ENCODE measurements around the gene RAB3GAP2.
"Not testable (repeated sequence)": the region's sequence is repeated elsewhere in the genome, so short reads cannot be mapped to it uniquely, and the experiment has no call there.

The RAB3GAP2 gene

GRCh38 chr1:220260228-220260627 is 12.0 kb downstream of the RAB3GAP2 start:
- H3K4me3 Mint-ChIP-seq, H3K27ac Mint-ChIP-seq, H3K27me3 Mint-ChIP-seq: not testable (repeated sequence)
- Mint-ChIP-seq H3K9me3 (peaks cover 11% of the 10 kb centered on the region), H3K36me3 (peaks cover 48% of the 10 kb centered on the region), H3K4me1 (peaks cover 59% of the 10 kb centered on the region)

- H3K4me3 Mint-ChIP-seq, H3K27me3 Mint-ChIP-seq, H3K27ac Mint-ChIP-seq: not testable (repeated sequence)
- Mint-ChIP-seq H3K36me3 (peaks cover 49% of the 10 kb centered on the region), H3K9me3 (peaks cover 11% of the 10 kb centered on the region), H3K4me1 (peaks cover 58% of the 10 kb centered on the region)
Observed at GRCh38 chr1:220259756-220260155, 12.5 kb downstream of the RAB3GAP2 start.

GRCh38 chr1:220256194-220256593 is 16.1 kb downstream of the RAB3GAP2 start:
- not testable (repeated sequence) for H3K27ac Mint-ChIP-seq, H3K4me3 Mint-ChIP-seq, H3K27me3 Mint-ChIP-seq, H3K9me3 Mint-ChIP-seq
- peaks cover 49% of the 10 kb centered on the region for H3K4me1 Mint-ChIP-seq
- H3K36me3 Mint-ChIP-seq, result peaks cover 55% of the 10 kb centered on the region

GRCh38 chr1:220255204-220255603 is 17.0 kb downstream of the RAB3GAP2 start:
- Mint-ChIP-seq H3K4me1 (peaks cover 45% of the 10 kb centered on the region), H3K27ac (peak overlapping the region; percentile 1), H3K9me3 (no peaks in the 10 kb centered on the region), H3K4me3 (no peak overlapping the region), H3K36me3 (peaks cover 57% of the 10 kb centered on the region), H3K27me3 (no peaks in the 10 kb centered on the region)

- Mint-ChIP-seq H3K36me3 (peaks cover 63% of the 10 kb centered on the region), H3K4me1 (peaks cover 29% of the 10 kb centered on the region)
- not testable (repeated sequence) for H3K27me3 Mint-ChIP-seq, H3K9me3 Mint-ChIP-seq, H3K4me3 Mint-ChIP-seq, H3K27ac Mint-ChIP-seq
Observed at GRCh38 chr1:220253290-220253689, 19.0 kb downstream of the RAB3GAP2 start.

- Mint-ChIP-seq H3K4me1 (peaks cover 10% of the 10 kb centered on the region), H3K27ac (no peak overlapping the region), H3K4me3 (no peak overlapping the region), H3K36me3 (peaks cover 63% of the 10 kb centered on the region), H3K9me3 (peaks cover 5% of the 10 kb centered on the region), H3K27me3 (no peaks in the 10 kb centered on the region)
Observed at GRCh38 chr1:220251272-220251671, 21.0 kb downstream of the RAB3GAP2 start.

GRCh38 chr1:220250681-220251080 is 21.6 kb downstream of the RAB3GAP2 start:
- H3K27ac Mint-ChIP-seq, result no peak overlapping the region
- H3K4me1 Mint-ChIP-seq, result peaks cover 5% of the 10 kb centered on the region
- H3K9me3 Mint-ChIP-seq, result peaks cover 5% of the 10 kb centered on the region
- H3K36me3 Mint-ChIP-seq, result peaks cover 62% of the 10 kb centered on the region
- H3K4me3 Mint-ChIP-seq, result no peak overlapping the region
- no peaks in the 10 kb centered on the region for H3K27me3 Mint-ChIP-seq

GRCh38 chr1:220249522-220249921 is 22.7 kb downstream of the RAB3GAP2 start:
- peaks cover 5% of the 10 kb centered on the region for H3K9me3 Mint-ChIP-seq
- H3K36me3 Mint-ChIP-seq, result peaks cover 62% of the 10 kb centered on the region
- H3K4me3 Mint-ChIP-seq, result no peak overlapping the region
- H3K4me1 Mint-ChIP-seq, result peaks cover 7% of the 10 kb centered on the region
- no peak overlapping the region for H3K27ac Mint-ChIP-seq
- no peaks in the 10 kb centered on the region for H3K27me3 Mint-ChIP-seq

GRCh38 chr1:220248715-220249265 is 23.5 kb downstream of the RAB3GAP2 start:
- not testable (repeated sequence) for H3K9me3 Mint-ChIP-seq, H3K4me3 Mint-ChIP-seq, H3K27ac Mint-ChIP-seq, H3K27me3 Mint-ChIP-seq
- Mint-ChIP-seq H3K4me1 (peaks cover 14% of the 10 kb centered on the region), H3K36me3 (peaks cover 65% of the 10 kb centered on the region)

- not testable (repeated sequence) for H3K27ac Mint-ChIP-seq, H3K27me3 Mint-ChIP-seq, H3K9me3 Mint-ChIP-seq, H3K4me3 Mint-ChIP-seq
- Mint-ChIP-seq H3K4me1 (peaks cover 37% of the 10 kb centered on the region), H3K36me3 (peaks cover 52% of the 10 kb centered on the region)
Observed at GRCh38 chr1:220245900-220246299, 26.4 kb downstream of the RAB3GAP2 start.

GRCh38 chr1:220243947-220244346 is 28.3 kb downstream of the RAB3GAP2 start:
- H3K4me1 Mint-ChIP-seq, result peaks cover 43% of the 10 kb centered on the region
- H3K27me3 Mint-ChIP-seq, result no peaks in the 10 kb centered on the region
- peaks cover 35% of the 10 kb centered on the region for H3K36me3 Mint-ChIP-seq
- H3K9me3 Mint-ChIP-seq, result peaks cover 5% of the 10 kb centered on the region
- no peak overlapping the region for H3K27ac Mint-ChIP-seq
- H3K4me3 Mint-ChIP-seq, result no peak overlapping the region

GRCh38 chr1:220241072-220241663 is 31.1 kb downstream of the RAB3GAP2 start:
- H3K27me3 Mint-ChIP-seq, result no peaks in the 10 kb centered on the region
- H3K36me3 Mint-ChIP-seq, result peaks cover 24% of the 10 kb centered on the region
- H3K4me1 Mint-ChIP-seq, result peaks cover 48% of the 10 kb centered on the region
- H3K4me3 Mint-ChIP-seq, result peak overlapping the region; percentile 1
- no peaks in the 10 kb centered on the region for H3K9me3 Mint-ChIP-seq
- peak overlapping the region; percentile 41 for H3K27ac Mint-ChIP-seq

GRCh38 chr1:220239966-220240365 is 32.3 kb downstream of the RAB3GAP2 start:
- peaks cover 19% of the 10 kb centered on the region for H3K36me3 Mint-ChIP-seq
- H3K4me3 Mint-ChIP-seq, result no peak overlapping the region
- peaks cover 51% of the 10 kb centered on the region for H3K4me1 Mint-ChIP-seq
- no peaks in the 10 kb centered on the region for H3K27me3 Mint-ChIP-seq
- H3K27ac Mint-ChIP-seq, result no peak overlapping the region
- H3K9me3 Mint-ChIP-seq, result no peaks in the 10 kb centered on the region

GRCh38 chr1:220239213-220239612 is 33.0 kb downstream of the RAB3GAP2 start:
- Mint-ChIP-seq H3K27me3 (no peaks in the 10 kb centered on the region), H3K4me1 (peaks cover 50% of the 10 kb centered on the region), H3K27ac (no peak overlapping the region), H3K4me3 (no peak overlapping the region), H3K36me3 (peaks cover 13% of the 10 kb centered on the region), H3K9me3 (no peaks in the 10 kb centered on the region)

GRCh38 chr1:220236278-220236677 is 36.0 kb downstream of the RAB3GAP2 start:
- Mint-ChIP-seq H3K36me3 (peaks cover 10% of the 10 kb centered on the region), H3K4me1 (peaks cover 31% of the 10 kb centered on the region)
- not testable (repeated sequence) for H3K9me3 Mint-ChIP-seq, H3K27ac Mint-ChIP-seq, H3K4me3 Mint-ChIP-seq, H3K27me3 Mint-ChIP-seq

- peaks cover 17% of the 10 kb centered on the region for H3K36me3 Mint-ChIP-seq
Observed at GRCh38 chr1:220235462-220235861, 36.8 kb downstream of the RAB3GAP2 start.

GRCh38 chr1:220233927-220234326 is 38.3 kb downstream of the RAB3GAP2 start:
- peaks cover 17% of the 10 kb centered on the region for H3K36me3 Mint-ChIP-seq
- H3K4me1 Mint-ChIP-seq, result peaks cover 33% of the 10 kb centered on the region
- H3K27me3 Mint-ChIP-seq, result no peaks in the 10 kb centered on the region
- no peaks in the 10 kb centered on the region for H3K9me3 Mint-ChIP-seq
- no peak overlapping the region for H3K27ac Mint-ChIP-seq
- no peak overlapping the region for H3K4me3 Mint-ChIP-seq

More at GRCh38 chr1:220235462-220235861, 36.8 kb downstream of the RAB3GAP2 start:
- Mint-ChIP-seq H3K9me3 (no peaks in the 10 kb centered on the region), H3K27me3 (no peaks in the 10 kb centered on the region), H3K4me3 (no peak overlapping the region), H3K27ac (no peak overlapping the region), H3K4me1 (peaks cover 31% of the 10 kb centered on the region)

Data from activated naive CD4-positive, alpha-beta T cell treated with anti-CD3 and anti-CD28 coated beads, Interleukin-2, amount 50 U/mL, for 24 hours (primary cell).